HEK293T (cell line): Measurements from ENCODE around the gene CHM.
"Not testable (repeated sequence)": the region's sequence is repeated elsewhere in the genome, so short reads cannot be mapped to it uniquely, and the experiment has no call there.

ENCODE experiments used
- CTCF ChIA-PET: fragments of 350-600 bp; formaldehyde crosslinking; extraction: SDS; loops from one replicate; lab custom pipeline; 2021; ENCODE audit warnings: antibody characterized with exemption, inconsistent platforms; lab: Yijun Ruan, JAX
- POLR2A ChIA-PET: fragments of 350-600 bp; formaldehyde crosslinking; extraction: SDS; loops from one replicate; lab custom pipeline; 2020; ENCODE audit warnings: antibody characterized with exemption, inconsistent platforms; lab: Yijun Ruan, JAX
- DNase-seq: peaks from one replicate; pipeline ENCODE4 v3.0.0; 2012; ENCODE audit warnings: mixed read lengths; ENCODE audit errors: extremely low spot score
- ARNT ChIP-seq: fragments of 450-650 bp; IDR thresholded peaks from 2 replicates; pipeline ENCODE4 v1.6.1; 2017; ENCODE audit warnings: mild to moderate bottlenecking
- BHLHE40 ChIP-seq: fragments of 450-650 bp; IDR thresholded peaks from 2 replicates; pipeline ENCODE4 v1.6.1; 2016; ENCODE audit warnings: mild to moderate bottlenecking, moderate library complexity, borderline replicate concordance
- CTBP1 ChIP-seq: fragments of 450-650 bp; IDR thresholded peaks from 2 replicates; pipeline ENCODE4 v1.6.1; 2016; ENCODE audit warnings: borderline replicate concordance
- ELF4 ChIP-seq: fragments of 450-650 bp; IDR thresholded peaks from 2 replicates; pipeline ENCODE4 v1.6.1; 2017; ENCODE audit warnings: antibody characterized with exemption
- FOXA1 ChIP-seq: fragments of 450-650 bp; IDR thresholded peaks from 2 replicates; pipeline ENCODE4 v1.6.1; 2016; ENCODE audit warnings: mild to moderate bottlenecking
- FOXK2 ChIP-seq: fragments of 450-650 bp; IDR thresholded peaks from 2 replicates; pipeline ENCODE4 v1.6.1; 2016; ENCODE audit warnings: mild to moderate bottlenecking
- FOXM1 ChIP-seq: fragments of 450-650 bp; IDR thresholded peaks from 2 replicates; pipeline ENCODE4 v1.6.1; 2017; ENCODE audit warnings: mild to moderate bottlenecking, borderline replicate concordance
- HDGF ChIP-seq: fragments of 450-650 bp; IDR thresholded peaks from 2 replicates; pipeline ENCODE4 v1.6.1; 2017; ENCODE audit warnings: antibody characterized with exemption, borderline replicate concordance
- L3MBTL2 ChIP-seq: fragments of 450-650 bp; conservative IDR thresholded peaks from 2 replicates; pipeline ENCODE4 v1.6.1; 2016; ENCODE audit warnings: mild to moderate bottlenecking
- LEF1 ChIP-seq: fragments of 450-650 bp; IDR thresholded peaks from 2 replicates; pipeline ENCODE4 v1.6.1; 2017; ENCODE audit warnings: mild to moderate bottlenecking, borderline replicate concordance
- NFRKB ChIP-seq: fragments of 450-650 bp; IDR thresholded peaks from 2 replicates; pipeline ENCODE4 v1.6.1; 2016; ENCODE audit warnings: mild to moderate bottlenecking, moderate library complexity
- SP1 ChIP-seq: fragments of 450-650 bp; IDR thresholded peaks from 2 replicates; pipeline ENCODE4 v1.6.1; 2017
- SUZ12 ChIP-seq: fragments of 450-650 bp; IDR thresholded peaks from 2 replicates; pipeline ENCODE4 v1.6.1; 2016; ENCODE audit warnings: mild to moderate bottlenecking
- TARDBP ChIP-seq: fragments of 450-650 bp; IDR thresholded peaks from 2 replicates; pipeline ENCODE4 v1.6.1; 2016
- ZNF384 ChIP-seq: fragments of 450-650 bp; IDR thresholded peaks from 2 replicates; pipeline ENCODE4 v1.6.1; 2016
- TF ChIP-seq, protein P1 (sequence below): fragments of 450-650 bp; IDR thresholded peaks from 2 replicates; pipeline ENCODE4 v1.6.1; 2016

Gene CHM

DNA sequence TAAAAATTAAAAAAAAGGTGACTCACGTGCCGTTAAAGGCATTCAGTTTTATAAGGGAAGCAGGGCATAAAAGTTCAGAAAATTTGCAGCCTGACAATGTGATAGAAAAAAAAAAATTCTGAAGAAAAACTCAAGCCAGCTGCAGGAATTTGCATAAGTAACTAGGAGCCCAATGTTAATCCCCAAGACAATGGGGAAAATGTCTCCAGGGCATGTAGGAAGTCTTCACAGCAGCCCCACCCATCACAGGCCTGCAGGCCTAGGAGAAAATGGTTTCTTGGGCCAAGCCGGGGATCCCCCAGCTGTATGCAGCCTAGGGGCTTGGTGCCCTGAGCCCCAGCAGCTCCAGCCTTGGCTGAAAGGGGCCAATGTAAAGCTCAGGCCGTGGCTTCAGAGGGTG is 31.2 kb downstream of the CHM start:
- CTCF ChIA-PET = no interaction called here

GRCh38 chrX:86014959-86015358 is 32.4 kb downstream of the CHM start:
- DNase-seq, CTCF ChIA-PET, POLR2A ChIA-PET: not testable (repeated sequence)

More for the DNA sequence above, 31.2 kb downstream of the CHM start:
- TF ChIP-seq LEF1 (no peak), BHLHE40 (no peak), ARNT (no peak), L3MBTL2 (no peak), ZNF384 (no peak), ELF4 (no peak), TARDBP (no peak), SUZ12 (no peak), SP1 (no peak), CTBP1 (no peak)
- no peak for DNase-seq
- POLR2A ChIA-PET = no interaction called here

DNA sequence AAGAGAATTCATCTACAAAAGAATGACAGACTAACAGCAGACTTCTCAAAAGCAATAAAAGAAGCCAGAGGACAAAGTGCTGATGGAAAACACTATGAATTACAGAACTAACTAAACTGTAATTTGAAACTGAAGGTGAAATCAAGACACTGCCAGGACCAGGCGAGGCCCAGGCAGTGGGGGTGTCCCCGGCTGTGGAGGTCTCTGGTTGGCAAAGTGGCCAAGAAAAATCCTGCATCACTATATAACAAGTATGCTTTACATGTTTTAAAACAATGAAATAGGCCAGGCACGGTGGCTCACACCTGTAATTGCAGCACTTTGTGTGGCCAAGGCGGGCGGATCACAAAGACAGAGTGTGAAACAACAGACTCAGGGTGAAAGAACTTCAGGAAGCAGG is 32.9 kb downstream of the CHM start:
- TF ChIP-seq SP1 (no peak), NFRKB (no peak), FOXM1 (no peak), ELF4 (no peak), ARNT (no peak), BHLHE40 (no peak), CTBP1 (no peak), FOXK2 (no peak), LEF1 (no peak), L3MBTL2 (no peak), ZNF384 (no peak), FOXA1 (no peak), HDGF (no peak), SUZ12 (no peak), TARDBP (no peak)
- TF ChIP-seq, protein P1, sequence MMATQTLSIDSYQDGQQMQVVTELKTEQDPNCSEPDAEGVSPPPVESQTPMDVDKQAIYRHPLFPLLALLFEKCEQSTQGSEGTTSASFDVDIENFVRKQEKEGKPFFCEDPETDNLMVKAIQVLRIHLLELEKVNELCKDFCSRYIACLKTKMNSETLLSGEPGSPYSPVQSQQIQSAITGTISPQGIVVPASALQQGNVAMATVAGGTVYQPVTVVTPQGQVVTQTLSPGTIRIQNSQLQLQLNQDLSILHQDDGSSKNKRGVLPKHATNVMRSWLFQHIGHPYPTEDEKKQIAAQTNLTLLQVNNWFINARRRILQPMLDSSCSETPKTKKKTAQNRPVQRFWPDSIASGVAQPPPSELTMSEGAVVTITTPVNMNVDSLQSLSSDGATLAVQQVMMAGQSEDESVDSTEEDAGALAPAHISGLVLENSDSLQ = no peak
- POLR2A ChIA-PET = no interaction called here
- CTCF ChIA-PET = no interaction called here
- DNase-seq = no peak

DNA sequence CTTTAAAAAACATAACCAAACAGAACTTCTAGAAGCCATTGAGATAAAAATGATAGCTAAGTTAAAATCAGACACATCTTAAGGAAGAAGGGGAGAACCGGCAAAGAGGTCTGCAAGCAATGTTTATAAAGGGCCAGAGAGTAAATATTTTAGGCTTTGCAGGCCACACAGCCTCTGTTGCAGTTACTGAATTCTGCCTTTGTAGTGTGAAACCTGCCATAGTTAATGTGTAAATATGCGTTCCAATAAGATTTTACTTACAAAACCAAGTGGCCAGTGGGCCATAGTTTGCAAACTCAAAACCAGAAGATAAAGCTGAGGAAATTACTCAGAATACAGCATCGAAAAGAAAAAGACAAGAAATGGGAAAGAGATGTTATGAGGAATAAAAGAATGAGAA is 33.6 kb downstream of the CHM start:
- TF ChIP-seq FOXK2 (no peak), L3MBTL2 (no peak), ARNT (no peak), LEF1 (no peak), ELF4 (no peak), HDGF (no peak), TARDBP (no peak)
- TF ChIP-seq, protein P1 = no peak
- no peak for DNase-seq
- POLR2A ChIA-PET = no interaction called here
- CTCF ChIA-PET = no interaction called here

DNA sequence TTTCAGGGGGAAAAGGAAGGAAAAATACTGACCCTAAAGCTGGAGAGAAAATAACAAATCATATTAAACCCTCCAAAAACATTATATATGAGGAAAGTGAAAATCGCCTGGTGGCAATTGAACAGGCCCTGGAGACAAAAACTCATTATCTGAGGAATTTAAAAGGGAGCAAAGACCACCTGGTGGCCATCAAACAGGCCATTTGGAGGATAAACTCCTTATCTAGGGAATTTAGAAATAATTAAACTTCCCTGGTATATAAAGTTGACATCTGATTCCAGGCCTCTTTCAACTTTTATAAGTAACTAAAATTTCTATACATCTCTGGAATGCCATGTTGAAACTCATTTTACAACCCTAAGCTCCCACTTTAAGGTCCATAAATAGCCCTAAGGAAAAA is 35.2 kb downstream of the CHM start:
- TF ChIP-seq ELF4 = no peak
- no peak for TF ChIP-seq LEF1
- no peak for TF ChIP-seq FOXA1
- no peak for TF ChIP-seq CTBP1
- no peak for TF ChIP-seq L3MBTL2
- TF ChIP-seq, protein P1 = no peak
- no peak for TF ChIP-seq ARNT
- TF ChIP-seq SP1 = no peak
- TF ChIP-seq HDGF = no peak
- no peak for TF ChIP-seq FOXM1
- TF ChIP-seq BHLHE40 = no peak
- TF ChIP-seq SUZ12 = no peak
- TF ChIP-seq FOXK2 = no peak
- ChIA-PET CTCF (no interaction called here), POLR2A (no interaction called here)
- DNase-seq = no peak

DNA sequence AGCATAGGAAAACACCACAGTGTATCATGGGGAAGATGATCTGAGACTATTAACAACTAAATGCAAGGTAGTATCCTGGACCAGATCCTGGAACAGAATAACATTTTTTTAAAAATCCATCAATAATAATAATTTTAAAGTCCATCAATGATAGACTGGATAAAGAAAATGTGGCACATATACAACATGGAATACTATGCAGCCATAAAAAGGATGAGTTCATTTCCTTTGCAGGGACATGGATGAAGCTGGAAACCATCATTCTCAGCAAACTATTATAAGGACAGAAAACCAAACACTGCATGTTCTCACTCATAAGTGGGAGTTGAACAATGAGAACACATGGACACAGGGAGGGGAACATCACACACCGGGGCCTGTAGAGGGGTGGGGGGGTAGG is 37.6 kb downstream of the CHM start:
- CTCF ChIA-PET, POLR2A ChIA-PET, DNase-seq: not testable (repeated sequence)

DNA sequence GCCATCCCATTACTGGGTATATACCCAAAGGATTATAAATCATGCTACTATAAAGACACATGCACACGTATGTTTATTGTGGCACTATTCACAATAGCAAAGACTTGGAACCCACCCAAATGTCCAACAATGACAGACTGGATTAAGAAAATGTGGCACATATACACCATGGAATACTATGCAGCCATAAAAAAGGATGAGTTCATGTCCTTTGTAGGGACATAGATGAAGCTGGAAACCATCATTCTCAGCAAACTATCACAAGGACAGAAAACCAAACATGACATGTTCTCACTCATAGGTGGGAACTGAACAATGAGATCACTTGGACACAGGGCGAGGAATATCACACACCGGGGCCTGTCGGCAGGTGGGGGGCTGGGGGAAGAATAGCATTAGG is 39.5 kb downstream of the CHM start:
- CTCF ChIA-PET, DNase-seq, POLR2A ChIA-PET: not testable (repeated sequence)
